ENCODE measurements around the gene NBAS. TPM values are rescaled to one million over a fixed set of nuclear protein-coding genes. Genes with fewer than 3 reads are reported as not detected.

Gene NBAS
- total RNA-seq, 1 experiment from 2014 or later: 46.4 TPM

- CTCF ChIA-PET: no interaction called here
These were observed 424.5 kb downstream of the NBAS start for GRCh38 chr2:15136639-15137038.

DNA sequence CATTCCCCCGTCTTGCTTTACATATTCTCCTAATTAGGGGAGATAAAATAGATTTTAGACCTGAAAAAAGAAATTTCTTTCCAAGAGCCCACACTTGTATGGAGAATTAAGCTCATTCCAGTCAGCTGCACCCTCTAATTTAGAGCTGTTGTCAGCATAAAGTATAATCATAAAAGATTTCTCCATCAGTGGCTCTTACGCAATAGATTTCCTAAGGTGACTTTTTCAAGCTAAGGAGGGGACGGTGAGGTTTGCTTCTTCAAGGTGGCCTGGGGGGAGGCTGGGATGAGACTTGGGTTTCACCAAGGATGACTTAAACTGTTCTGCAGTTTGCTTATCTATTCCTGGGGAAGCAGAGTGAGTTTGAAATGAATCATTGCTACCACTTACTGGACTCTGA, 426.2 kb downstream of the NBAS start:
- CTCF ChIA-PET: interaction anchor here (0.7 to 0.9 kb wide), 2 partner anchors 442 to 801 kb away, joined by 3 read pairs; no protein-coding TSS in a partner anchor
- TF ChIP-seq, protein P1, sequence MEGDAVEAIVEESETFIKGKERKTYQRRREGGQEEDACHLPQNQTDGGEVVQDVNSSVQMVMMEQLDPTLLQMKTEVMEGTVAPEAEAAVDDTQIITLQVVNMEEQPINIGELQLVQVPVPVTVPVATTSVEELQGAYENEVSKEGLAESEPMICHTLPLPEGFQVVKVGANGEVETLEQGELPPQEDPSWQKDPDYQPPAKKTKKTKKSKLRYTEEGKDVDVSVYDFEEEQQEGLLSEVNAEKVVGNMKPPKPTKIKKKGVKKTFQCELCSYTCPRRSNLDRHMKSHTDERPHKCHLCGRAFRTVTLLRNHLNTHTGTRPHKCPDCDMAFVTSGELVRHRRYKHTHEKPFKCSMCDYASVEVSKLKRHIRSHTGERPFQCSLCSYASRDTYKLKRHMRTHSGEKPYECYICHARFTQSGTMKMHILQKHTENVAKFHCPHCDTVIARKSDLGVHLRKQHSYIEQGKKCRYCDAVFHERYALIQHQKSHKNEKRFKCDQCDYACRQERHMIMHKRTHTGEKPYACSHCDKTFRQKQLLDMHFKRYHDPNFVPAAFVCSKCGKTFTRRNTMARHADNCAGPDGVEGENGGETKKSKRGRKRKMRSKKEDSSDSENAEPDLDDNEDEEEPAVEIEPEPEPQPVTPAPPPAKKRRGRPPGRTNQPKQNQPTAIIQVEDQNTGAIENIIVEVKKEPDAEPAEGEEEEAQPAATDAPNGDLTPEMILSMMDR (IDR thresholded peaks at IDR 0.05; ENCODE audit: unreplicated experiment): no peak
- POLR2A ChIA-PET: no interaction called here
- no TSS peak for BruUV-seq (replicated peaks)
- Mint-ChIP-seq H3K4me1 (ENCODE audit: insufficient read depth, unreplicated experiment) (no peaks in the 10 kb centered on the region), H3K27ac (ENCODE audit: low read depth, unreplicated experiment) (no peak overlapping the region), H3K9me3 (ENCODE audit: unreplicated experiment) (no peaks in the 10 kb centered on the region), H3K36me3 (ENCODE audit: insufficient read depth, unreplicated experiment) (no peaks in the 10 kb centered on the region), H3K4me3 (ENCODE audit: unreplicated experiment) (no peak overlapping the region), H3K27me3 (ENCODE audit: insufficient read depth, unreplicated experiment) (no peaks in the 10 kb centered on the region)
- intact Hi-C loops (cut with micrococcal nuclease): no loop called here
- DNase-seq (ENCODE audit: unreplicated experiment): peak; percentile 9

More at GRCh38 chr2:15136639-15137038, 424.5 kb downstream of the NBAS start:
- TF ChIP-seq, protein P1 (IDR thresholded peaks at IDR 0.05; ENCODE audit: unreplicated experiment): no peak
- H3K27ac Mint-ChIP-seq (ENCODE audit: low read depth, unreplicated experiment): no peak overlapping the region
- no TSS peak for BruUV-seq (replicated peaks)
- DNase-seq (ENCODE audit: unreplicated experiment): no peak
- H3K36me3 Mint-ChIP-seq (ENCODE audit: insufficient read depth, unreplicated experiment): no peaks in the 10 kb centered on the region
- no peaks in the 10 kb centered on the region for H3K27me3 Mint-ChIP-seq (ENCODE audit: insufficient read depth, unreplicated experiment)
- no peaks in the 10 kb centered on the region for H3K4me1 Mint-ChIP-seq (ENCODE audit: insufficient read depth, unreplicated experiment)
- intact Hi-C loops (cut with micrococcal nuclease): no loop called here
- H3K9me3 Mint-ChIP-seq (ENCODE audit: unreplicated experiment): no peaks in the 10 kb centered on the region
- POLR2A ChIA-PET: no interaction called here
- no peak overlapping the region for H3K4me3 Mint-ChIP-seq (ENCODE audit: unreplicated experiment)

DNA sequence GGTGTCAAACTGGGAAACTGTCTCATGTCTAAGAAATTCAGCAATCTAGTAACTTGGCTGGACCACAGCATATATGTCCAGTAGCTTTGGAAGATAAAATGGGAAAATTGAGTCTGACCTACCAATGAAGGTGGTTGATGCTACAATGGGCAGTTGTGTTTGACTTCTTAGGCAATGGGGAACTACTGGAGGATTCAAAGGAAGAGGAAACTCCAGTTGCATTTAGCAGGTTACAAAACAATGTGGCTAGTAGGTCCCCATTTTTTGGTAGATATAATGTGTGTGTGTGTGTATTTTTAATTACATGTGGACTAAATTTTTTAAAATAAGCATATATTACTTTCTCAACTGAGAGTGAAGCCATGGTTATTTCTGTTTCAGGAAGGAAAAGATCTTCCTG, 427.7 kb downstream of the NBAS start:
- H3K36me3 Mint-ChIP-seq (ENCODE audit: insufficient read depth, unreplicated experiment): no peaks in the 10 kb centered on the region
- BruUV-seq (replicated peaks): no TSS peak
- no peaks in the 10 kb centered on the region for H3K27me3 Mint-ChIP-seq (ENCODE audit: insufficient read depth, unreplicated experiment)
- no peak for DNase-seq (ENCODE audit: unreplicated experiment)
- ChIA-PET POLR2A (no interaction called here), CTCF (no interaction called here)
- no peaks in the 10 kb centered on the region for H3K9me3 Mint-ChIP-seq (ENCODE audit: unreplicated experiment)
- no peak overlapping the region for H3K27ac Mint-ChIP-seq (ENCODE audit: low read depth, unreplicated experiment)
- no peak overlapping the region for H3K4me3 Mint-ChIP-seq (ENCODE audit: unreplicated experiment)
- H3K4me1 Mint-ChIP-seq (ENCODE audit: insufficient read depth, unreplicated experiment): no peaks in the 10 kb centered on the region
- intact Hi-C loops (cut with micrococcal nuclease): no loop called here
- TF ChIP-seq, protein P1 (IDR thresholded peaks at IDR 0.05; ENCODE audit: unreplicated experiment): no peak

DNA sequence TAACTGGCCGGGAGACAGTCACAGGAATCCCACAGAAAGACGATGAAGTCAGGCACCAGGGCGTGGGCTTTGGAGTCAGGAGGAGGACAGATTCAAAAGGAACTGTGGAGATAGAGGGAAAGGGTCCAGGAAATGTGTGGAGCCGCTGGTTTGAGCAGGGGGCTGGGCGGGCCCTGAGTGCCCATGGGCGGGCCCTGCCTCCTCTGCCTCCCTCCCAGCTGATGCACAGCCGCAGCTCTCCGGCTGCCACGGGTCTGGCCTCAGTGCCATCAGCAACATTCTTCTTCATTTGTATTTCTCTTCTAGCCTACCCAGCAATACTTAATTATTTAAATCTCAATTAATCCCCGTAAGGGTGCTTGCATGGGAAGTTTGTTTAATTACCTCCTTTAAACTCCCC, 432.3 kb downstream of the NBAS start:
- no peak for DNase-seq (ENCODE audit: unreplicated experiment)
- no peaks in the 10 kb centered on the region for H3K4me1 Mint-ChIP-seq (ENCODE audit: insufficient read depth, unreplicated experiment)

More for the DNA sequence above, 432.3 kb downstream of the NBAS start:
- peaks cover 11% of the 10 kb centered on the region for H3K9me3 Mint-ChIP-seq (ENCODE audit: unreplicated experiment)
- H3K27ac Mint-ChIP-seq (ENCODE audit: low read depth, unreplicated experiment): no peak overlapping the region
- ChIA-PET CTCF (interaction anchor here (0.6 kb wide), 2 partner anchors 113 to 1008 kb away, joined by 3 to 4 read pairs; no protein-coding TSS in a partner anchor), POLR2A (no interaction called here)
- TF ChIP-seq, protein P1 (IDR thresholded peaks at IDR 0.05; ENCODE audit: unreplicated experiment): no peak
- H3K4me3 Mint-ChIP-seq (ENCODE audit: unreplicated experiment): no peak overlapping the region
- no peaks in the 10 kb centered on the region for H3K27me3 Mint-ChIP-seq (ENCODE audit: insufficient read depth, unreplicated experiment)
- intact Hi-C loops (cut with micrococcal nuclease): no loop called here
- no TSS peak for BruUV-seq (replicated peaks)
- no peaks in the 10 kb centered on the region for H3K36me3 Mint-ChIP-seq (ENCODE audit: insufficient read depth, unreplicated experiment)

Measured in MCF 10A (cell line).